Coronary artery (tissue), 2 donors: ENCODE results near the gene BRAF.
A peak's percentile ranks its signal among the peaks of the same experiment; 100 is the strongest.

ENCODE experiments used
- DNase-seq: peaks from one replicate; pipeline ENCODE4 v3.0.0-alpha.2; 2017; ENCODE audit warnings: low spot score
- H3K27ac ChIP-seq, 2 donors: fragments of 200-600 bp; sonication (generic); one replicate each; pipeline ENCODE4 v1.5.1; 2016 to 2019
- H3K4me3 ChIP-seq: fragments of 200-600 bp; sonication (generic); 2 replicates; pipeline ENCODE4 v1.5.1; 2016; ENCODE audit warnings: mild to moderate bottlenecking, moderate library complexity
- TF ChIP-seq, protein P1 (sequence below): fragments of 200-600 bp; sonication (generic); IDR thresholded peaks from one replicate; pipeline ENCODE4 v1.5.1; 2019; ENCODE audit warnings: antibody characterized with exemption

Gene BRAF

GRCh38 chr7:140689199-140690152 is 235.3 kb downstream of the BRAF start:
- peak; percentile 33 for DNase-seq
- Histone ChIP-seq H3K27ac (no peak overlapping the region), H3K4me3 (no peak overlapping the region)
- TF ChIP-seq, protein P1, sequence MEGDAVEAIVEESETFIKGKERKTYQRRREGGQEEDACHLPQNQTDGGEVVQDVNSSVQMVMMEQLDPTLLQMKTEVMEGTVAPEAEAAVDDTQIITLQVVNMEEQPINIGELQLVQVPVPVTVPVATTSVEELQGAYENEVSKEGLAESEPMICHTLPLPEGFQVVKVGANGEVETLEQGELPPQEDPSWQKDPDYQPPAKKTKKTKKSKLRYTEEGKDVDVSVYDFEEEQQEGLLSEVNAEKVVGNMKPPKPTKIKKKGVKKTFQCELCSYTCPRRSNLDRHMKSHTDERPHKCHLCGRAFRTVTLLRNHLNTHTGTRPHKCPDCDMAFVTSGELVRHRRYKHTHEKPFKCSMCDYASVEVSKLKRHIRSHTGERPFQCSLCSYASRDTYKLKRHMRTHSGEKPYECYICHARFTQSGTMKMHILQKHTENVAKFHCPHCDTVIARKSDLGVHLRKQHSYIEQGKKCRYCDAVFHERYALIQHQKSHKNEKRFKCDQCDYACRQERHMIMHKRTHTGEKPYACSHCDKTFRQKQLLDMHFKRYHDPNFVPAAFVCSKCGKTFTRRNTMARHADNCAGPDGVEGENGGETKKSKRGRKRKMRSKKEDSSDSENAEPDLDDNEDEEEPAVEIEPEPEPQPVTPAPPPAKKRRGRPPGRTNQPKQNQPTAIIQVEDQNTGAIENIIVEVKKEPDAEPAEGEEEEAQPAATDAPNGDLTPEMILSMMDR: no peak

DNA sequence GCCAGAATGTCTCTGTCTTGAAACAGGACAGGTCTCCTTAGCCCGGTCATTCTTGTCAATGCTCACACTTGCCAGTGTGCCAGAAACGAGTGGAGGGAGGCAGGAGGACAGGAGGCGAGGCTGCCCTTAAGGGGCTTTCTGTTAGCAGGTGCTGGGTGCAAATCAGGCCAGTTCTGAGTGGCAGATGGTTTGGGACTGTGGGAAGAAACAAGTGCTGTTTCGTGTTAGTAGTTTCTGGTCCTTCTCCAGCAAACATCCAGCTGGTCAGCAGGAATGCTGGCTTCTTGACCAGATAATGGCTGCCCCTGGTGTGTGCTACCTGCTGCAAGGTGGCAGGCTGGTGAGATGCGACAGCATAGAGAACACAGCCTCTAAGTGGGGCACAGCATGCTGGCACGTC is 236.4 kb downstream of the BRAF start:
- no peak overlapping the region for H3K4me3 ChIP-seq
- no peak for DNase-seq
- TF ChIP-seq, protein P1: no peak
- no peak overlapping the region for H3K27ac ChIP-seq

GRCh38 chr7:140686921-140687320 is 237.8 kb downstream of the BRAF start:
- peak; percentile 31 for DNase-seq
- Histone ChIP-seq H3K27ac (no peak overlapping the region), H3K4me3 (no peak overlapping the region)
- TF ChIP-seq, protein P1: no peak

GRCh38 chr7:140685407-140686087 is 239.2 kb downstream of the BRAF start:
- TF ChIP-seq, protein P1: no peak
- peak; percentile 49 for DNase-seq
- no peak overlapping the region for H3K27ac ChIP-seq
- no peak overlapping the region for H3K4me3 ChIP-seq

DNA sequence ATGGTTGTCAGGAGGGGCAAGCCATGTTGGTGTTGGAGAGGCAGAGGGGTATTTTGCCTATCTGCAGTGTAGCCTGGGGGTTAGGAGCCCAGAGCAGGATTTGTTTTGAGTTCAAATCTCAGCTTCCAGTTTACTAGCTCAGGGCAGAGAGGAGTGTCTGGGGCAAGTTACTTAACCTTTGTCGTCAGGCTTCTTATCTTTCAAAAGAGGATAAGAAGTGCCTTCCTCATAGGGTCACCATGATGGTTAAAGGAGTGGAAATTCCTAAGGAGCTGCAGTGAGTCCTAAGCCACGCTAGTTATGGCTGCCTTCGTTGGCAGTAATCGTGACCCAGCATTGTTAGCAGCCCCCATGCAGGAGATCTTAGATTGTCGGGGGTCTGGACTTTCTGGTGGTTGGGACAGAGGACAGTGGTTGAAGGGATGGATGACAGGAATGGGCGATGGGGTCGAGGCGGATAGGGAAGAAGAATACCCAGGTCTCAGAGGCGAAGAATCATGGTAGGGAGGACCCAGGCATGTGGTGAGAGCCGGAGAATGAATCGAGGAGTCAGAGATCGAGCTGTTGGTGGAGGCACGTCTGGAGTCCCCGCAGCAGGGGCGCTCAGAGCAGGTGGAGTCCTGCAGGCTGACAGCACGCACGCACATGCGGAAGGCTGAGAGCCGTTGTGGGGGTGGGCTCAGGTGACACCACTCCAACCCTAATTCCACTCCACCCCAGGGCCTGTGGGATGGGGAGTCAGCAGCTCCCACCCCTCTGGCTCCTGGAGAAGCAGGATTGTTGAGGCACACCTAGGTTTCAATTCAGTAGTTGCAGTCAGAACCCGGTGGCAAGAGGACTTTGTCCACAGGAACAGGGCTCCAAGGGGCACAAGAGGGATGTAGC is 240.4 kb downstream of the BRAF start:
- peak; percentile 50 for DNase-seq
- no peak overlapping the region for H3K27ac ChIP-seq
- no peak overlapping the region for H3K4me3 ChIP-seq
- TF ChIP-seq, protein P1: no peak

- TF ChIP-seq, protein P1: no peak
- H3K27ac ChIP-seq: no peak overlapping the region
- no peak overlapping the region for H3K4me3 ChIP-seq
- DNase-seq: peak; percentile 55
Observed at GRCh38 chr7:140683657-140684056, 241.1 kb downstream of the BRAF start.
